Endothelial cell (in vitro differentiated cells): ENCODE measurements around the gene PHRF1. TPM values are rescaled to one million over a fixed set of nuclear protein-coding genes. Genes with fewer than 3 reads are reported as not detected.
A peak's percentile ranks its signal among the peaks of the same experiment; 100 is the strongest.

Experiments
- DNase-seq: peaks from one replicate; pipeline ENCODE4 v3.0.0; 2021; ENCODE audit warnings: low spot score
- H3K27ac Mint-ChIP-seq: one replicate; pipeline ENCODE4 v1.8.0; 2021; ENCODE audit warnings: mixed read lengths, inconsistent platforms; ENCODE audit not compliant: unreplicated experiment
- H3K27me3 Mint-ChIP-seq: one replicate; pipeline ENCODE4 v1.8.0; 2021; ENCODE audit warnings: mild to moderate bottlenecking, moderate library complexity, mixed read lengths, inconsistent platforms; ENCODE audit not compliant: unreplicated experiment
- H3K36me3 Mint-ChIP-seq: one replicate; pipeline ENCODE4 v1.8.0; 2021; ENCODE audit warnings: mild to moderate bottlenecking, low read depth, mixed read lengths, inconsistent platforms; ENCODE audit not compliant: unreplicated experiment
- H3K4me1 Mint-ChIP-seq: one replicate; pipeline ENCODE4 v1.8.0; 2021; ENCODE audit warnings: mild to moderate bottlenecking, mixed read lengths, inconsistent platforms; ENCODE audit not compliant: unreplicated experiment
- H3K4me3 Mint-ChIP-seq: one replicate; pipeline ENCODE4 v1.8.0; 2021; ENCODE audit warnings: mild to moderate bottlenecking, mixed read lengths, inconsistent platforms; ENCODE audit not compliant: unreplicated experiment
- H3K9me3 Mint-ChIP-seq: one replicate; pipeline ENCODE4 v1.8.0; 2021; ENCODE audit warnings: mixed read lengths, inconsistent platforms; ENCODE audit not compliant: unreplicated experiment
- total RNA-seq: library from RNA; stranded (reverse); fragmentation: NEBNext Ultra II Directional; extraction: Animal tissue kit (Norgen Biotek cat#: 25700); gene quantifications from one replicate; pipeline ENCODE4 v1.2.1, GENCODE V29; 2021; ENCODE audit not compliant: unreplicated experiment
- TF ChIP-seq, protein P1 (sequence below): fragments of 200-600 bp; sonication (generic); IDR thresholded peaks from one replicate; pipeline ENCODE4 v1.5.0; 2021; ENCODE audit warnings: antibody characterized with exemption; ENCODE audit not compliant: unreplicated experiment

The PHRF1 gene
- total RNA-seq, 1 donor from 2014 or later, result 29.5 TPM

DNA sequence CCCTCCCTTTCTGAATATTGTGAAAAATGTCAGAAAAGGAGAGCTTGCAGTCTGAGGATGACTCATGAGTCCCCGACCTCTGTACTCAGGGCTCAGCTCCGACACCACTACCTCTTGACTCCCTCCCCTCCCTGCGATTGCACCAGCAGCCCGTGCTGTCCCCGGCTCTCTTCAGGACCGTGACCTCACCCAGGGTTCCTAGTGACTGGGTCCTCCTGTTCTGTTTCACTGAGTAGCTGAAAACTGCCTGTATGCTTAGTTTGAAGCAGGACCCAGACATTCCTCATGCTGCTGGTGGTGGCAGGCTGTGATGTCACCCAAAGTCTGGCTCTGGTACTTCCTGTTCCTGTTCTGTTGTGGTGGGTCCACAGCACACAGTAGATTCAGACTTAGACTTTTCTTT is 11.7 kb downstream of the PHRF1 start:
- Mint-ChIP-seq H3K4me1 (peaks cover 6% of the 10 kb centered on the region), H3K27me3 (peaks cover 12% of the 10 kb centered on the region), H3K27ac (peak overlapping the region; percentile 11), H3K9me3 (no peaks in the 10 kb centered on the region), H3K4me3 (peak overlapping the region; percentile 45), H3K36me3 (peaks cover 30% of the 10 kb centered on the region)
- no peak for DNase-seq
- TF ChIP-seq, protein P1, sequence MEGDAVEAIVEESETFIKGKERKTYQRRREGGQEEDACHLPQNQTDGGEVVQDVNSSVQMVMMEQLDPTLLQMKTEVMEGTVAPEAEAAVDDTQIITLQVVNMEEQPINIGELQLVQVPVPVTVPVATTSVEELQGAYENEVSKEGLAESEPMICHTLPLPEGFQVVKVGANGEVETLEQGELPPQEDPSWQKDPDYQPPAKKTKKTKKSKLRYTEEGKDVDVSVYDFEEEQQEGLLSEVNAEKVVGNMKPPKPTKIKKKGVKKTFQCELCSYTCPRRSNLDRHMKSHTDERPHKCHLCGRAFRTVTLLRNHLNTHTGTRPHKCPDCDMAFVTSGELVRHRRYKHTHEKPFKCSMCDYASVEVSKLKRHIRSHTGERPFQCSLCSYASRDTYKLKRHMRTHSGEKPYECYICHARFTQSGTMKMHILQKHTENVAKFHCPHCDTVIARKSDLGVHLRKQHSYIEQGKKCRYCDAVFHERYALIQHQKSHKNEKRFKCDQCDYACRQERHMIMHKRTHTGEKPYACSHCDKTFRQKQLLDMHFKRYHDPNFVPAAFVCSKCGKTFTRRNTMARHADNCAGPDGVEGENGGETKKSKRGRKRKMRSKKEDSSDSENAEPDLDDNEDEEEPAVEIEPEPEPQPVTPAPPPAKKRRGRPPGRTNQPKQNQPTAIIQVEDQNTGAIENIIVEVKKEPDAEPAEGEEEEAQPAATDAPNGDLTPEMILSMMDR, result no peak

DNA sequence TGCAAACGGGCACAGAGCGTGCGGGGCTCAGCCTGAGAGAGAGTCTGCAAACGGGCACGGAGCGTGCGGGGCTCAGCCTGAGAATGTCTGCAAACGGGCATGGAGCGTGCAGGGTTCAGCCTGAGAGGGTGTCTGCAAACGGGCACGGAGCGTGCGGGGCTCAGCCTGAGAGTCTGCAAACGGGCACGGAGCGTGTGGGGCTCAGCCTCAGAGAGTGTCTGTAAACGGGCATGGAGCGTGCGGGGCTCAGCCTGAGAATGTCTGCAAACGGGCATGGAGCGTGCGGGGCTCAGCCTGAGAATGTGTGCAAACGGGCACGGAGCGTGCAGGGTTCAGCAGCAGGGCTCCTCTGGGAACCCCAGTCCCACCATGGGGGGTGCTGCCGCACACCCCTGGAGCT is 13.5 kb downstream of the PHRF1 start:
- Mint-ChIP-seq H3K9me3 (no peaks in the 10 kb centered on the region), H3K4me3 (peak overlapping the region; percentile 40), H3K27ac (no peak overlapping the region)

DNA sequence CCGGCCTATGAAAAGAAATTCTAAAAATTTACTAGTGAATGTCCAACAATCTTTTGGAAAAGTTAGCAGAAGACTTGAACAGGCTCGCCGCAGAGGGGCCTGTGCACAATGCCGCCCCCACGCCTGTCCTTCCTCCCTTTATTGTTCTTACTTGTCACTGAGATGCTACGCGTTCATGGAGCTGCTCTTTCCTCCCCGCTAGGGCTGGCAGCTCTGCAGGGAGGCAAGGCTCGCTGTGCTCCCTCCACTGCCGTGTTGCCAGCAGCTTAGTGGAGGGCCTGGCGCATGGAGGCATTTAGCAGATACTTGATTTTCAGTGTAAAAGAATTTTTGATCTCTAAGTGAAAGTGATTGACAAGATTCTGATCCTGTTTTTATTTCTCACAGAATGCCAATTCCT is 14.7 kb downstream of the PHRF1 start:
- TF ChIP-seq, protein P1, result no peak
- H3K4me3 Mint-ChIP-seq, result no peak overlapping the region
- DNase-seq, result no peak
- no peaks in the 10 kb centered on the region for H3K9me3 Mint-ChIP-seq
- peaks cover 13% of the 10 kb centered on the region for H3K27me3 Mint-ChIP-seq
- H3K36me3 Mint-ChIP-seq, result peaks cover 42% of the 10 kb centered on the region
- peaks cover 6% of the 10 kb centered on the region for H3K4me1 Mint-ChIP-seq
- no peak overlapping the region for H3K27ac Mint-ChIP-seq

More for the DNA sequence above, 13.5 kb downstream of the PHRF1 start:
- Mint-ChIP-seq H3K36me3 (peaks cover 39% of the 10 kb centered on the region), H3K4me1 (peaks cover 6% of the 10 kb centered on the region), H3K27me3 (peaks cover 12% of the 10 kb centered on the region)
- TF ChIP-seq, protein P1, result no peak
- DNase-seq, result no peak

GRCh38 chr11:592501-592900 is 16.2 kb downstream of the PHRF1 start:
- Mint-ChIP-seq H3K4me1 (peaks cover 3% of the 10 kb centered on the region), H3K9me3 (no peaks in the 10 kb centered on the region), H3K36me3 (peaks cover 43% of the 10 kb centered on the region), H3K4me3 (peak overlapping the region; percentile 78), H3K27me3 (peaks cover 12% of the 10 kb centered on the region), H3K27ac (peak overlapping the region; percentile 72)
- TF ChIP-seq, protein P1, result no peak
- DNase-seq, result no peak

DNA sequence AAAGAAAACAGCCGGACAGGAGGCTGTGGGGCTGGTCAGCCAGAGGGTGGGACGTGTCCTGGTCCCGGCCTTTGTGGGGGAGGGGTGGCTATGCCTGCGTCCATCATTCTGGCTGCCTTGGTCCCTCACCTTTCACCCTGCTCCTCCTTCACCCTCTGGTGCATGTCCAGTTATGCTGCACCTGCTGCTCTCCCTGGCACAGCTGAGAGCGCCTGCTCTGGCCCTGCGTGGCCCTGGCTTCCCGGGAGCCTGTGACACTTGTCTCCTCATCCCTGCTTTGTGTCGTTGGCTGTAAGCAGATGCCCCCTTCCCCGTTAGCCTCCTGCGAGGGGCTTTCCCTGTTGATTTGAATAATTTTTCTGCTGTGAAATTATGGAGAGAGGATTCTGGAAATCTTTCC is 16.6 kb downstream of the PHRF1 start:
- no peaks in the 10 kb centered on the region for H3K9me3 Mint-ChIP-seq
- DNase-seq, result no peak
- H3K27ac Mint-ChIP-seq, result no peak overlapping the region
- H3K4me1 Mint-ChIP-seq, result peaks cover 2% of the 10 kb centered on the region
- TF ChIP-seq, protein P1, result no peak
- H3K36me3 Mint-ChIP-seq, result peaks cover 41% of the 10 kb centered on the region
- H3K4me3 Mint-ChIP-seq, result no peak overlapping the region
- H3K27me3 Mint-ChIP-seq, result peaks cover 12% of the 10 kb centered on the region
